ENCODE results near the gene MZT2B.
A peak's percentile ranks its signal among the peaks of the same experiment; 100 is the strongest.
"Not testable (repeated sequence)": the region's sequence is repeated elsewhere in the genome, so short reads cannot be mapped to it uniquely, and the experiment has no call there.

MZT2B gene, protein sequence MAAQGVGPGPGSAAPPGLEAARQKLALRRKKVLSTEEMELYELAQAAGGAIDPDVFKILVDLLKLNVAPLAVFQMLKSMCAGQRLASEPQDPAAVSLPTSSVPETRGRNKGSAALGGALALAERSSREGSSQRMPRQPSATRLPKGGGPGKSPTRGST

DNA sequence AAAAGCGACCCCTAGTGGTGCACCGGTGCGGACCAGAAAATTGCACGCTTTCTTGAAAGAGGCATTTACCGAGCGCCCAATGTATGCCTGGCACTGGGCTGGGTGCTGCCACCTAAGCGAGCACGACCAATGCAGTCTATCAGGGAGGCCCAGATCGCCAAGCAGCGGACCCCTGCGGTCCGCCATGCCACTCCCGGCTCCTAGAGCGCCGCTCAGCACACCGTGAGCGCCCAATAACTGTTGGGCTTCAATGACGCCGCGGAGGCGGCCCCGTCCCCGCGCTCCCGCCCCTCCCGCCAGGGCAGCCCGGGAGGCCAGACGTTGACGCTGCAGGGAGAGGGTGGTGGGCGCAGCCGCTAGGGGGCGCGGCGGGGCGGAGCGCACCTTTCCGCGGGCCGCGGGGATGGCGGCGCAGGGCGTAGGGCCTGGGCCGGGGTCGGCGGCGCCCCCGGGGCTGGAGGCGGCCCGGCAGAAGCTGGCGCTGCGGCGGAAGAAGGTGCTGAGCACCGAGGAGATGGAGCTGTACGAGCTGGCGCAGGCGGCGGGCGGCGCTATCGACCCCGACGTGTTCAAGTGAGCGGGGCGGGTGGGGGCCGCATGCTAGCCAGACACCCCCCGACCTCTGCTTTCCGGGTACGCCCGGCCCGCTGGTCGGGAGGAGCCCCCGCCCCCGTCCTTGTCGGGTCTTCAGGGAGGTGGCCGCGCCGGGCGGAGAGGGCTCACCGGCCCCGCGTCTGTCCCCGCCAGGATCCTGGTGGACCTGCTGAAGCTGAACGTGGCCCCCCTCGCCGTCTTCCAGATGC, at the start of gene MZT2B:
Gene MZT2B, plus strand, starts transcription at position 383 of the 803 bp plus-strand sequence. Its CDS starts 21 bp downstream, at position 404.
- DNase-seq (ENCODE audit: low spot score in 2 of 2) (peak; percentile 89 to 92), ATAC-seq (peak; percentile 90)
- Mint-ChIP-seq H3K27ac (peak within 1 kb of the TSS; percentile 96), H3K4me1 (peaks cover 24% of the 10 kb centered on the region), H3K4me3 (peak within 1 kb of the TSS; percentile 89), H3K36me3 (peaks cover 59% of the 10 kb centered on the region)
- not testable (repeated sequence) for H3K9me3 Mint-ChIP-seq

DNA sequence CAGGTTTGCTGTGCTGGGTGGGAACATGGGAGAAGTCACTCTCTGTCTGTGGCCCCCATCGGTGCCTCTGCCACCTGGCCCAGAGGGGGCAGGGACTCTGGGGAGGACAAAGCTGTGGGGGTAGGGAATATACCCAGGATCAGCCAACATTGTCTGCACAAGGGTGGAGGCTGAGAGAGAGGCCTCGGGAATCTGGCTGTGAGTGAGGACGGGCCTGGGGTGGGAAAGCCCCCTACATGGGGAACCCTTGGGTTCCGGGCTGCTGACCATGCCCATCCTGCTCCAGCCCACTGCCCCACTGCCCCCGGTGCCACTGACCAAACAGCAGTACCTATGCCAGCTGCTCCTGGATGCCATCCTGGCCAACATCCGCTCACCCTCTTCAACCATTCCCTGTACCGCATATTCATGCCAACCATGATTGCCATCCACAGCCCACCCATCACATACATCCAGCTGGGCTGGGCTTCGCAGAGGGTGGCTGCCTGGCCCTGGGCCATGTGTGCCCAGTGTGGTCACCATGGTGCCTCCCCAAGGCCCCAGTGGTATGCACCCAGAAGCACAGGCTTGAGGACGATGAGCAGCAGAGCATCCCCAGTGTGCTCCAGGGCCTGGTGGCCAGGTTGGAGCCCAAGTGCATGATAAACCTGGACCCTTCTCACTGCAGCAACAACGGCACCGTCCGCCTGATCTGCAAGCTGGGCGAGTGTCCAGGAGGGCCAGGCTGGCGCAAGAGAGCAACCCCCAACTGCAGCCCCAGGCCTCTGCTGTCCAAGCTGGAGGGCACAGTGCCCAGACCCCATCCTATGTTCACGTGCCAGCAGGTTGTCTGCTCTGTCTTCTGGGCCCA, 46.1 kb upstream of the MZT2B start:
- H3K27ac Mint-ChIP-seq: no peak overlapping the region
- no peaks in the 10 kb centered on the region for H3K4me1 Mint-ChIP-seq
- DNase-seq (ENCODE audit: low spot score in 2 of 2) (no peak), ATAC-seq (no peak)
- no peaks in the 10 kb centered on the region for H3K9me3 Mint-ChIP-seq
- no peaks in the 10 kb centered on the region for H3K36me3 Mint-ChIP-seq
- H3K4me3 Mint-ChIP-seq: no peak overlapping the region

DNA sequence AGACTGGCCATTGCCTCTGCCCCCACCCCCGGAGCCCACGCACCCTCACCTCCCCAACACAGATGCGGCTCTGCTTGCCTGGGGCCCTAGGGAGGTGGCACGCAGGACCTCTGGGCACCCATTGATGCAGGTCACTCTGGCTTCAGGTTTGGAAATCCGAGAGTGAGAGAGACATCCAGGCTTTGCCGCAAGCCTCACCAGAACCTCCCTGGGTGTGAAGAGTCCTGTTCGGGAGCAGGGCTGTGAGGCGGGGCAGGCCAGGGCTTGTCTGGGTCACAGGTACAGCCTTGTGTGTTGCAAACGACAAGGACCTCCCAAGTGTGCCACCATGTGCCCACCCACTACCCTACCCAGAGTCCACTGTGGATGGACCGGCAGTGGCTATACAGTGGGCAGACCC, 45.5 kb upstream of the MZT2B start:
- not testable (repeated sequence) for H3K27ac Mint-ChIP-seq; ATAC-seq; DNase-seq (ENCODE audit: low spot score in 2 of 2); H3K4me3 Mint-ChIP-seq; H3K4me1 Mint-ChIP-seq; H3K36me3 Mint-ChIP-seq; H3K9me3 Mint-ChIP-seq

DNA sequence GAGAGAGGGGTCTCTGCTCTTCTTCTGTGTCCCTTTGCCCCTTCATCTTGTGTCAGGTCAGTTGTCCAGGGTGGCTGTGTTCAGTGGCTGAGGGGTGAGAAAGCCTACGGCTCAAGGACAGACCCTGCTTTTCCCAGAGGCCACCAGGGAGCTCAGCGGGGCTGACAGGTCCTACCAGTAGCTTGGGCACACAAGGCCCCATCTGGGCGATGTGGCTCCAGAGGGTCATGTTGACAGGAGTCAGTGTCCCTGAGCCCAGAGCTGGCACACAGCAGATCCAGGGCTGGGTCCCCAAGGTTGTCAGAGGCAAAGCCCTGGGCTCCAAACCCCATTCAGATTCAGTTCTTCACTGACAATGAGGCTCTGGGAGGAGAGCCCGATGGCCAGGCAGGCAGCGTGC, 44.9 kb upstream of the MZT2B start:
- H3K4me3 Mint-ChIP-seq; H3K4me1 Mint-ChIP-seq; ATAC-seq; H3K36me3 Mint-ChIP-seq; H3K9me3 Mint-ChIP-seq; DNase-seq (ENCODE audit: low spot score in 2 of 2); H3K27ac Mint-ChIP-seq: not testable (repeated sequence)

DNA sequence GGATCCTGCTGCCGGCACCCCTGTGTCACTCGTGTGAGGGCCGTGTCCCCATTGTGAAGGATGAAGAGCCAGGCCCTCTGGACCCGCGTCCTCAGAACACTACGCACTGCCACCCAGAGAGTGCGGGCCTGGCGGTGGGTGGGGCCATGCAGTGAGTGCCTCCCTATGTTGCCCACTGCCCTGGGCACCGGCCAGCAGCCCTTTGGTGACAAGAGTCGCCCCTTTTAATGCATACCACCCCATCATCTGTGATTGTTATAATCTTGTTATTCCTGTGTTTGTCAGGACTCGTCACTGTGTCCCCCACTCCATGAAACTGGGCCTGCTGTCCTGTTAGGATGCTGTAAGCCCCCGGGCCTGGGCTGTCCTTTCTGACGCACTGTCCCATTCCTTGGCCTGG, 43.7 kb upstream of the MZT2B start:
- DNase-seq (ENCODE audit: low spot score in 2 of 2); H3K4me1 Mint-ChIP-seq; H3K27ac Mint-ChIP-seq; H3K4me3 Mint-ChIP-seq; ATAC-seq; H3K36me3 Mint-ChIP-seq; H3K9me3 Mint-ChIP-seq: not testable (repeated sequence)

DNA sequence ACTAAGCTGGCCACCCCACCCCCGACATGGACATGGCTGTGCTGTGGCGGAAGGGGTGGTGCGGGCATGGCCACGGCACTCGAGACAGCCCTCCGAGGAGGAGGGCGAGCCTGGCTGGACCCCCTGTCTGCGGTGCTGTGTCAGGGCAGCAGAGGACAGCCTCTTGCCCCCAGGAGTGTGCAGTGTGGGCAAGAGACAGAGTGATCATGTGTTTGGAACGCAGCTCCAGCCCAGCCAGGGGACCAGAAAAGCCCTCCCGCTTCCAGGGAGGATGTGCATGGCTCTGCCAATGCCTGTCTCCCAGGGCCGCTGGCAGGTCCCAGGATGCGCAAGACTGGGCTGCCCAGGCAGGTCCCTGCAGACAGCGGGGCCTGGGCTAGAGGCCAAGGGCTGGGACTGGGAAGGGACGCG, 43.2 kb upstream of the MZT2B start:
- not testable (repeated sequence) for H3K4me3 Mint-ChIP-seq; DNase-seq (ENCODE audit: low spot score in 2 of 2); ATAC-seq; H3K9me3 Mint-ChIP-seq; H3K27ac Mint-ChIP-seq; H3K4me1 Mint-ChIP-seq; H3K36me3 Mint-ChIP-seq

DNA sequence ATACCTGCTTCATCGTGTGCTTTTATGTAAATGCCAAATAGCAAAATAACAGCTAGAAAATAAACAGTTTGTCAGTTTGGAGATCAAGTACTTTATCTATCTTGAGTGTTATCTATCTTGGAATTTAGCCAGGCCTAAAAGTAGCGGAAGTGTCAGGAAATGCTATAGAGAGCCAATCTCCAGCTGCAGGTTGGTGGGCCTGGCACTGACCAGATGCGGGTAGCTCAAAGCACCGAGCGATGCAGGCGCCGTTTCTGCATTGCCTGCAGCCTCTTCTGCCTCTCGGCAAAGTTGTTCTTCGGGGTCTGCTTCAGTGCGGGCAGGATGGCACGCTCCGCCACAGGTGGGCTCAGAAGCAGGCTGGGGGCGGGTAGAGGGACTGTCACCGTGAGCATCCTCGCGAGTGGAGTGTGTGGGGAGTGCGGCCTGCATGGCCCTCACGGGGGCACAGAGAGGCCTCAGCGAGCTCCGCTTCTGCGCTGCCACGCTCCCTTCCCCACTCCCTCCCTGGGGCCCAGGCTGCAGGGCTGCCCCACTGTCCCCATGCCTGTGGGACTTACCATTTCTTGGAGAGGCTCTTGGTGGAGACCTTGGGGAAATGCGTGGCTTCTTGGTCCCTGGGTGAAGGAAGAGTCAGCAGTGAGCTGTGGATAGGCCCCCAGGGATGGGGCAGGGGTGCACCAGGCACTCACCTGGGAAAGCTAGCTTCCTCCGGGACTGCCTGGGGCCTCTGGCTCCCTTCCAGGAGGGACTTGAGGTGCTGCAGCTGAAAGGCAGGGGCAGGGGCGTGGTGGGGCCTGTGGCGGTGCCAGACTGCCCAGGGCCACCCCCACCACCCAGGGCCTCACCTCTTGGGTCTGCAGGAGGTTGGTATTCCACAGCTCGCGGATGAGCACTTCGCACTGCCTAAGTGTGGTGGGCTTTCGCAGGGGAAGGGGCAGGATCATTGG, 42.5 kb upstream of the MZT2B start:
- H3K4me3 Mint-ChIP-seq; H3K4me1 Mint-ChIP-seq; DNase-seq (ENCODE audit: low spot score in 2 of 2); ATAC-seq; H3K36me3 Mint-ChIP-seq; H3K9me3 Mint-ChIP-seq; H3K27ac Mint-ChIP-seq: not testable (repeated sequence)

DNA sequence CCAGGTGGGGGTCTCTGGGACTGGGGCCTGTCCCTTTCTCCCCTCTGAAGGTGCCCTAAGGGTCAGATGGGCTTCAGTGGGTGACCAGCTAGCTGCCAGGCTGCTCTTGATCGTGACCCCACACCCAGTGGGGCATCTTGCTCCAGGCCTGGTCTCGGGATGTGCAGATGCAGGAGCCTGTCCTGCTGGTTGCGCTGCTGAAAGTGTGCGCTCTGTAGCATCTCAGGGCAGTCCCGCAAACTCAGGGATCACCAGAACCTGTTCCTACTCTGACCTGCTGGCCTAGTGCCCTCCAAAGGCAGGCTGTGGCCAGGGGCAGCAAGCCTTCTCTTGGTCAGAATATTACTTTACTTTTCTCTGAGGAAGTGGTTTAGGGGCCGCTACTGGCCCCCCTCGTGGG, 41.5 kb upstream of the MZT2B start:
- not testable (repeated sequence) for DNase-seq (ENCODE audit: low spot score in 2 of 2); H3K4me3 Mint-ChIP-seq; H3K36me3 Mint-ChIP-seq; H3K9me3 Mint-ChIP-seq; H3K27ac Mint-ChIP-seq; H3K4me1 Mint-ChIP-seq; ATAC-seq

DNA sequence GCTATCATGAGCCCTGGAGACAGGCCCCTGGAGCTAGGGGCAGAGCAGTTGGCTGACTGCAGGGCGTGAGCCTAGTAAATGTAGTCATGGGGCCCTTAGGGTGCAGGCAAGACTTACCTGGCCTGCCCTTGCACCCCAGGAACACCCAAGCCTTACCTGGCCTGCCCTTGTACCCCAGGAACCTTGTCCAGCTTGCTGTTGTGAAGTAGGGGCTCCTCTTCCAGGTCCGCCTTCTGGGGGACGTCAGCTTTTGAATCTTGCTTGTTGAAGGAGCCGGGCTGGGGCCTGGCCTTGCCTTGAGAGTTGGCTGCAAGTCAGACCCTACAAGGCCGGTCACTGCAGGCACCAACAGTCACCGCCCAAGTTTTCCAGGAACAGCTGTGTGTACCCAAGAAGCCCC, 41.1 kb upstream of the MZT2B start:
- H3K4me3 Mint-ChIP-seq; H3K27ac Mint-ChIP-seq; H3K9me3 Mint-ChIP-seq; DNase-seq (ENCODE audit: low spot score in 2 of 2); H3K4me1 Mint-ChIP-seq; ATAC-seq; H3K36me3 Mint-ChIP-seq: not testable (repeated sequence)

DNA sequence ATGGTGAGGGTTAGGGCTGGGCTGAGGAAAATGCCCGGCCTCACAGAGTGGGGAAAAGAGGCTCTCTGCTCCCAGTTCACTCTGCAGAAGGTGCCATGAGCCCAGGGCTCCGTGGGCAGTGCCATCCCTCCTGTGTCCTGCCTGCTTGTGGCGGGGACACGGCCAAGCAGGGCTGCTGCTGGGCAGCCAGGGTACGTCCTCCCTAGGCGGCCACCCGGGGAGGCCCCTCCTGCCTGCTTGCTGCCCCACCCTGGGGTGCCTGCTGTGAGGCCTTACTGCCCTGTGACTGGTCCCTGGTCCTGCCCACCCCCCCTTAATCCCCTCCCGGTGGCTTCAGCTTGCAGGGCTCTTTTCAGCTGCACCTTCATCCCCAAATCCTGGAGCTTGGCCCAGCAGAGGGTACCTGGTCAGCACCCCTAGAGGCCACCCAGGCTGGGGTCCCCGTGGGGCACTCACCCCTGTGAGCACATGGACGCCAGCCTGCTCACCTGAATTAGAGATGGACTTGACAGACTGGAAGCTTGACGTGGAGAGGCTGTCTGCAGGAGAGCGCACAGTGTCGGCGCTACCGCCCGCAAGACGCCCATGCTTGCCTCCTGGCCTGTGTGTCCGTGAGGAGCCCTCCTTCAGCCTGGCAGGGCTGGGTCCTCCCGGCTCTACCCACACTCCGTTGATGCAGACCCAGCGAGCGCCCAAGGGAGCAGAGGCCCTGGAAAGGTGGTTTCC, 40.3 kb upstream of the MZT2B start:
- not testable (repeated sequence) for H3K4me3 Mint-ChIP-seq; DNase-seq (ENCODE audit: low spot score in 2 of 2); H3K9me3 Mint-ChIP-seq; H3K36me3 Mint-ChIP-seq; H3K4me1 Mint-ChIP-seq; ATAC-seq; H3K27ac Mint-ChIP-seq

DNA sequence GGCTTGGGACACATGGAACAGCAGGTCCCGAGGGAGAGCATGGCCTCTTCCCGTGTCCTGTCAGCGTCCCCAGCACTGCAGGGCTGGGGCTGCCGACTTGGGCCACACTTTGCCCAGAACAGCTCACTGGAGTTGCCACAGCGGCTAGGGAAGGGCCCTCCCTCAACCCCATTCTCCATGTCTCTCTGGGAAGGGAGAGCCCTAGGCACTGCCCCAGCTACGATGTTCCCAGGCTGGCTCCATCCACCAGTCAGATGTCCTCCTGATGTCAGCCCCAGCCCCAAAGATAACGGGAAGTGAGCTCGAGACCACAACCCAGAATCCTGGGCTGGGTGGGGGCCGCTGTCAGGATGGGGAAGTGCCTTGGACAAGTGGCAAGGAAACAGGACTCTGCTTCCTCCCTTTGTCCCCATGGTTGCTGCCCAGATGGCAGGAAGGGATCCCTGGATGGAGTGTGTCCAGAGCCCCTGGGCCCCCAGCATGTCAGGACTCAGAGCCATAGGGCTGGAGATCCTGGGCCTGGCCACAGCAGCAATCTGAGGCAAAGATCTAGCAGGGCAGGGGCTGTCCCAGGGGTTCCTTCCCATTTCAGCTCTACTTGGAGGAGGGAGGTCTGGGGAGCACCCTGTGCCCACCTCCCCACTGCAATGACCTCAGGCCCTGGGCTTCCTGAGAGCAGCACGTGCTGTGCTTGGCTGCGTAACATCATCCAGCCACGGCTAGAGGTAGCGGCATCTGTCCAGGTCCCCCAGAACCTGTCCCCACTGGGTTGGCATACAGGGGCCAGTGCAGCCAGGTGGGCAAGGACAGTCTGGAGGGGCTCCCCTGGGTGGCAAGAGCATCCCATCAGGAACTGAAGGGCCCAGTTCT, 39.4 kb upstream of the MZT2B start:
- not testable (repeated sequence) for ATAC-seq; DNase-seq (ENCODE audit: low spot score in 2 of 2); H3K4me1 Mint-ChIP-seq; H3K36me3 Mint-ChIP-seq; H3K9me3 Mint-ChIP-seq
- peak overlapping the region; percentile 8 for H3K27ac Mint-ChIP-seq
- H3K4me3 Mint-ChIP-seq: peak overlapping the region; percentile 74

DNA sequence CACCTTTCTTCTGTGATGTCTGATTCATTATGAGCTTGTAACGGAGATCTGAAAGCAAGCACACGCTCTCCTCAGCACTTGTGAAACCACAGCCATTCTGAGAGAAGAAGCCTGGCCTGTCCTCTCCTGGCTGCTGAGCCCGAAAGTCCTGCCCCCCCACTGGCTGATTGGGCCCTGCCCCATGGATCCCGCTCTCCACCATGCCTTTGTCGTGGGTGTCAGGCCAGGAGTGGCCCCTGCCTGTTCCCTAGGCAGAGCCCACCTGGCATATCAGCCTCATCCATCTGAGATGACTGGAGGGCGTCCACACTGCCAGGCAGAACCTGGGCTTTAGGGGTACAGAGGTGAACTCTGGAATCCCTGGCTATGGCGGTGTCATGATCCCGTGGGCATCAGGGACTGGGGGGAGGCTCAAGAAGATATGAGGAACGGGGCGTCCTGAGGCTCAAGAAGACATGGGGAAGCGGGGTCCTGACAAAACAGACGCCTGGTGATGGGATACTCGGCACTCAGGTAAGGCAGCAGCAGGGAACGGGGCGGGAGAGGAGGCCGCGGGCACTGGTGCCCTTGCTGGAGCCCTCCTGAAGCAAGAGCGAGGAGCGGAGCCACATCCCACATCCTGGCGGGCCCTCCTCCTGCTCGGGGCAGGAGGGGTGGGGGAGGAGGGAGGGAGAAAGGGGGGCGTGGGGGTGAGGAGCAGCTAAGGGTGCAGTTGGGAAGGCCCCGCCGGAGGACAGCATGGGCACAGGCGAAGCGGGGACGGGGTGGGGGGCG, 38.6 kb upstream of the MZT2B start:
- DNase-seq (ENCODE audit: low spot score in 2 of 2) (peak in 1 of 2 donors; percentile 52), ATAC-seq (peak; percentile 51)
- H3K36me3 Mint-ChIP-seq, H3K9me3 Mint-ChIP-seq, H3K4me1 Mint-ChIP-seq: not testable (repeated sequence)
- H3K4me3 Mint-ChIP-seq: peak overlapping the region; percentile 74
- peak overlapping the region; percentile 8 for H3K27ac Mint-ChIP-seq

DNA sequence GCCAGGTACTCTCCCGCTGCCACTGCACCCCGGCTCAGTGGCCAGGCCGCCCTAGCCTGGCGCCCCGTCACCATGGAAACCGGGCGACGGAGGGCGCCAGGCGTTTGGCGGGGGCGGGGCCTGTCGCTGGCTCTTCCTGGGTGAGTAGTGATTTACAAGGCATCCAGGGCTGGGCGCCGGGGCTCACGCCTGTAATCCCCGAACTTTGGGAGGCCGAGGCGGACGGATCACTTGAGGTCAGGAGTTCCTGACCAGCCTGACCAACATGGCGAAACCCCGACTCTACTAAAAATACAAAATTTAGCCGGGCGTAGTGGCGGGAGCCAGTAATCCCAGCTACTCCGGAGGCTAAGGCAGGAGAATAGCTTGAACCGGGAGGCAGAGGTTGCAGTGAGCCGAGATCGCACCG, 37.1 kb upstream of the MZT2B start, which contains the start of gene CCDC74B:
Gene CCDC74B, minus strand, starts transcription at position 107 of the 409 bp plus-strand sequence. CDS start 116 bp downstream, outside the sequence.
- H3K4me3 Mint-ChIP-seq: peak within 1 kb of the TSS; percentile 74
- H3K36me3 Mint-ChIP-seq, H3K4me1 Mint-ChIP-seq, H3K27ac Mint-ChIP-seq, H3K9me3 Mint-ChIP-seq: not testable (repeated sequence)
- ATAC-seq (peak; percentile 89), DNase-seq (ENCODE audit: low spot score in 2 of 2) (peak; percentile 51 to 68)
